Choroid plexus epithelial cell (primary cell): Measurements from ENCODE around the gene CREBZF.
A peak's percentile ranks its signal among the peaks of the same experiment; 100 is the strongest.
"Not testable (repeated sequence)": the region's sequence is repeated elsewhere in the genome, so short reads cannot be mapped to it uniquely, and the experiment has no call there.

Experiments
- DNase-seq: peaks from one replicate; pipeline ENCODE4 v3.0.0-alpha.2; 2010; ENCODE audit warnings: low read depth
- H3K4me3 ChIP-seq: 2 replicates; pipeline ENCODE4 v1.5.1; 2011; ENCODE audit warnings: low read depth, mild to moderate bottlenecking, control low read depth, low read length, moderate library complexity
- CTCF ChIP-seq: conservative IDR thresholded peaks from 2 replicates; pipeline ENCODE4 v1.5.1; 2011; ENCODE audit warnings: low read depth, mild to moderate bottlenecking, control low read depth, inconsistent platforms, low read length, moderate library complexity

The CREBZF gene

GRCh38 chr11:85658180-85658579 lies 6.7 kb downstream of the CREBZF start:
- H3K4me3 ChIP-seq = no peak overlapping the region
- DNase-seq = no peak
- no peak for TF ChIP-seq CTCF

- no peak for TF ChIP-seq CTCF
- DNase-seq = no peak
- H3K4me3 ChIP-seq = no peak overlapping the region
These were observed 8.2 kb downstream of the CREBZF start for GRCh38 chr11:85656777-85657176.

GRCh38 chr11:85654343-85654742 lies 10.6 kb downstream of the CREBZF start:
- DNase-seq, H3K4me3 ChIP-seq: not testable (repeated sequence)

GRCh38 chr11:85652786-85653447 lies 12.0 kb downstream of the CREBZF start:
- no peak overlapping the region for H3K4me3 ChIP-seq
- DNase-seq = no peak
- no peak for TF ChIP-seq CTCF

- no peak for DNase-seq
- TF ChIP-seq CTCF = no peak
- no peak overlapping the region for H3K4me3 ChIP-seq
These were observed 13.8 kb downstream of the CREBZF start for GRCh38 chr11:85651118-85651517.

GRCh38 chr11:85647604-85648299 lies 17.2 kb downstream of the CREBZF start, which contains the start of gene TMEM126A:
Gene TMEM126A (plus strand): TSS chr11:85647967. CDS start chr11:85650256, 2,289 bp downstream.
- TF ChIP-seq CTCF = peak; percentile 1
- peak; percentile 84 for DNase-seq
- peak within 1 kb of the TSS; percentile 67 for H3K4me3 ChIP-seq

- no peak for DNase-seq
- TF ChIP-seq CTCF = no peak
- H3K4me3 ChIP-seq = peak overlapping the region; percentile 67
These were observed 17.9 kb downstream of the CREBZF start for GRCh38 chr11:85647078-85647477.
